DMS53 treated with DMSO at 0.1 percent for 48 hours (cell line): ENCODE measurements around the gene FEZ2.
"Not testable (repeated sequence)": the region's sequence is repeated elsewhere in the genome, so short reads cannot be mapped to it uniquely, and the experiment has no call there.

Experiments used
- DNase-seq: peaks from one replicate; lab custom pipeline; 2025; ENCODE audit not compliant: unreplicated experiment; lab: John Stamatoyannopoulos, UW

The FEZ2 gene

GRCh38 chr2:36597532-36598377 lies at the start of gene FEZ2:
Gene FEZ2 (minus strand): TSS chr2:36598168. CDS start chr2:36598142, 26 bp downstream.
- peak; percentile 35 for DNase-seq

DNA sequence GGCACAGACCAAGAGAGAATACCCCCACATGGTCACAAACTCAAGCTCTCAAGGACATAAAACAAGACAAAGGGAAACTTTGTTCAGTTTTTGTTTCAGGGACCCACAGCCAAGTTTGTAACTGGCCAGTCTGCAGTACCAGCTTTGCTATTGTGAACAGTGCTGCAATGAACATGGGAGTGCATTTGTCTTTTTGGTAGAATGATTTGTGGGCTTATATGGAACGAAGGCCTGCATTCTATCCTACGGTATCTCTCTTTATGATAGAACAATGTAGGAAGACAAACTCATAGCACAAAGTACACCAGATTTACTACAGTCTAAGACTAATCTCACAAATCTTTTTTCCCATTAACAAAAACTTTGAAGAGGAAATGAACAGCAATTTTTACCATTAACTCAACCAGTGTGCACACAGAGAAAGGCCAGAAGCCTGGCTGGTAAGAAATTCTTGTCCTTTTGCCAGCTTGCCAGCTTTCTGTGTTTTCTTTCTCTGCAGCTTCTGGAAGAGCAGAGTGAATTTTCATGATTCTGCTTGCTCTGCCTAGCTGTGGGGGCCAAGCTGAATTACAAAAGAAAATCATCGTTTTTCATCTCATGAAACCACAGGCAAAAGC lies 37.1 kb upstream of the FEZ2 start:
- DNase-seq: no peak

GRCh38 chr2:36633470-36634092 lies 35.6 kb upstream of the FEZ2 start:
- no peak for DNase-seq

GRCh38 chr2:36626756-36627155 lies 28.8 kb upstream of the FEZ2 start:
- DNase-seq: no peak

DNA sequence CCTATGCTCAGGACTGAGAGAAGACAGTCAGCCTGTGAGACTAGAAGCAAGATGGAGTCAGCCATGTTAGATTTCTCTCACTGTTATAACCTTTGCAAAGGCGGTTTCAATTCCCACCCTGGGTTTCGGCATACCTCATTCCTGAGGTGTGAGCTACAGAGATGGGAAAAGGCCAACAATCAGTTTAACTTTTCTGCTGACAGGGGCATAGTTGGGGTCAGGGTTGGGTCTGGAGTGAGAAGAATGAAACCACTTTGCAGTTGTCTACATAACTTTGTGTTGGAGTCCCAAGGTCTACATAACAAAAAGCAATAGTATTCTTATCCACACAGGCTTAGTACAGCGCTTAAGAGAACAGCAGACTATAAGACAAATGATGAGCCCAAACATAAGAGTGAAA lies 28.1 kb upstream of the FEZ2 start:
- DNase-seq: no peak

GRCh38 chr2:36625304-36625703 lies 27.3 kb upstream of the FEZ2 start:
- DNase-seq: no peak

GRCh38 chr2:36620321-36620720 lies 22.4 kb upstream of the FEZ2 start:
- DNase-seq: no peak

DNA sequence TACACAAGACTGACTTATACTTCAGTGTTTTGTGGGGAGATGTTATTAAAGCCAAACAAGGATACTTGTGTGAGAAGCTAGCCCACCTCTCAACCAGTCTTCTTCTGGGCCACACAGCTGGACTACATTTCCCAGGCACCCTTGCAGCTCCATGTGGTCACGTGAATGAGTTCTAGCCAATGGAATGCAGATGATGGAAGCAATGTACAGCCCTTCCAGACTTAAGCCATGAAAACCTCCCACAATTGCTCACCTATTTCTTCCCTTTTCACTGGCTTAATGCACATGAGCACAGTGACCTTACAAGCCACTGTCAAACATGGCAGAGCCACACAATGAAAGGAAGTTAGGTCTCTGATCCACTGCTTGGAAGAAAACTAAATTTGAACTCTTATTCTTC lies 20.4 kb upstream of the FEZ2 start:
- peak; percentile 31 for DNase-seq

GRCh38 chr2:36616947-36617346 lies 19.0 kb upstream of the FEZ2 start:
- no peak for DNase-seq

DNA sequence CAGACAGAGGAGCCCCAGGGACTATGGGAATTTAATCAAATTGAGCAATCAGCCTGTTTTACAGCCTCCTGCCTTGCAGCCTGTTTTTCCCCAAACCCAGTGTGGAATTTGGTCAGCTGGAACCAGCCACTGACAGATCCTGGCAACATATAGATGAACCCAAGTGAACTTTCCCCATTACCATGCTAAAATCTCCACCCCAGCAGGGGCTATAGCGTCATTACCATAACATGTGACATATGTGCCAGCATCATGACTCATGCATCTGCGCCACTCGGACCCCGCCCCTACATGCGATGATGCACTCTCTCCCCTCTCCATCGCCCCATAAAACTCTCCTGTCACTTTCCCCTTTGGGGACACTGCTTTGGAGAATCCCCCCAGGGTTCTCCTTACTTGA lies 17.3 kb upstream of the FEZ2 start:
- no peak for DNase-seq

- no peak for DNase-seq
Observed at GRCh38 chr2:36613801-36614200, 15.8 kb upstream of the FEZ2 start.

GRCh38 chr2:36611316-36611990 lies 13.5 kb upstream of the FEZ2 start:
- DNase-seq: no peak

GRCh38 chr2:36609507-36609906 lies 11.5 kb upstream of the FEZ2 start:
- DNase-seq: no peak

DNA sequence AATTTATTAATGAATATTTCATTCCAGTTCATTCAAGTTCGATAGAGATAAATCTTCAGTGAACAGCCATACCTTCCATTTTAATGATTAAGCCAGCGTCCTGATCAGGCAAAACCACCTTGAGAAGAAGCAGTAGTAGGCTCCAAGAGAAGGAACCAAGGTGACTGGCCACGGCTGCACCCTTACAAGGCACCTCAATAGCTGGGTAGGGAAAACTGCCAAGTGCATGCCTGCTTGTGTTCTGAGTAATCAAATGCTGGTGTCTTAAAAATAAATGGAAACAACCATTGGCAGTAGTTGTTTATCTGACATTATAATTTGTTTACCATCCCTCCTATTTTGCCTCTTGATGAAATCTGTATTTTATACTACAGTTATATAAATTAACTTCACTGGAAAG lies 10.0 kb upstream of the FEZ2 start:
- DNase-seq: no peak

DNA sequence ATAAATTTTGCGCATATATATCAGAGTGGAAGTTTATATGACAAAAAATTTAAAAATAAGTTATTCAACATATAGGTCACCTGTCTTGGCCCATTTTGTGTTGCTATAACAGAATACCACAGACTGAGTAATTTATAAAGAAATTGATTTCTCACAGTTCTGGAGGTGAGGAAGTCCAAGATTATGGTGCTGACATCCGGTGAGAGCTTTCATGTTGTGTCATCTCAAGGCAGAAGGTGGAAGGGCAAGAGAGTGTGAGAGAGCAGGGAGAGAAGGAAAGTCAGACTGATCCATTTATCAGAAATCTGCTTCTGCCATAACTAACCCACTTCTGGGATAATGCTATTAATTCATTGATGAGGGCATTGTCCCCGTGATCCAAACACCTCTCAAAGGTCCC lies 9.0 kb upstream of the FEZ2 start:
- no peak for DNase-seq

GRCh38 chr2:36605273-36605672 lies 7.3 kb upstream of the FEZ2 start:
- DNase-seq: no peak

GRCh38 chr2:36603629-36604028 lies 5.7 kb upstream of the FEZ2 start:
- DNase-seq: not testable (repeated sequence)

DNA sequence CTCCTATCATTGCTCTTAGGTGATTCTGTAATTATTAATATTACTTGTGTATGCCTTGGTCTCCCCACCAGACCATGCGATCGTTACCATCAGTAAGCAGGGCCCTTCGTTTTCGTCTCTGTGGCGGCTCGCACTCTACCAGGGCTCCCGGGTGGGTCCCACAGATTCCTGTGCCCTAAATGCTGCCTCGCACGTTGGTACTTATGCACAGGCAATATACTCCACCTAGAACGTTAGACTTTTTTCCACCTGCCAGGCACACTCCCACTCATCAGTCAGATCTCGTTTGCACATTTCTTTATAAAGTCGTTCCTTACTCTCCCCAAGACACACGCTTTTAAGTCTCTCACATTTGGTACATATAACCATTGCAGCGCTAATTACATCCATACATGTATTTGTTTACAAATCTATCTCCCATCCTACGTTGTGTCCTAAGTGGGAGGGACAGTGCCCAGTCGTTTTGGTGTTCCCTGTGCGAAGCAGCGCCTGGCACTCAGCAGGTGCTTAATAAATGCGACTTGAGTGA lies 901 bp downstream of the FEZ2 start:
- no peak for DNase-seq

GRCh38 chr2:36596397-36596796 lies 1.6 kb downstream of the FEZ2 start:
- no peak for DNase-seq

- DNase-seq: no peak
Observed at GRCh38 chr2:36594849-36595248, 3.1 kb downstream of the FEZ2 start.

DNA sequence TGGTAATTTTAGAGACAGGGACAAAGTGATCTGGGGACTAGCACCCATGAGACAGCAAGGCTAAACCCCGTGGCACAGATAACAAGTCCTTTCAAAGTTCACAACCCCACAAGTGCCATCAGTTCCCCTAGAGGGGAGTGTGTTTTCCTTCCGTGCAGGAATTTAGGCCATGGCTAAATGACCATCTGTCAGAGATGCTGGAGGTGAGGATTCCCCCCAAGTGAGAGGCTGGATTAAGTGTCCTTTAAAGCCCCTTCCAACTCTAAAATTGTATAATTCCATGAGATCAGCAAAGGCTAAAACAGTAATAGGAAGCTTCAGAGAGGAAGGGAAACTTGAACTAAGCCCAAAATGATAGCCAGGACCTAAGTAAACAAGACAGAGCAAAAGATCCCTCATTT lies 8.7 kb downstream of the FEZ2 start:
- DNase-seq: no peak
